IMR-90 (cell line): ENCODE measurements around the gene ARVCF. TPM values are rescaled to one million over a fixed set of nuclear protein-coding genes. Genes with fewer than 3 reads are reported as not detected.

Experiments
- ATAC-seq: fragments of 200-7000 bp; cut with Tn5 transposase; 2 replicates; pipeline ENCODE4 v1.9.1; 2020; ENCODE audit warnings: low read depth, mild to moderate bottlenecking, moderate library complexity
- BruUV-seq: library from RNA; stranded (reverse); fragments of 400-500 nt; replicated peaks from 2 replicates; lab custom pipeline; 2021; lab: Mats Ljungman, UMichigan
- CTCF ChIA-PET: fragments of 300-600 bp; formaldehyde crosslinking; extraction: SDS; loops from one replicate; lab custom pipeline; 2021; ENCODE audit warnings: antibody characterized with exemption; lab: Yijun Ruan, JAX
- POLR2A ChIA-PET: fragments of 300-600 bp; sonication (Branson Sonifier 250); formaldehyde crosslinking; loops from one replicate; lab custom pipeline; 2022; ENCODE audit warnings: antibody characterized with exemption; ENCODE audit not compliant: unreplicated experiment; lab: Charles Lee
- DNase-seq: peaks from one replicate; pipeline ENCODE4 v3.0.0; 2013
- H2AFZ ChIP-seq: replicated peaks from 2 replicates; pipeline ENCODE3; 2013; ENCODE audit warnings: low read length, mild to moderate bottlenecking; ENCODE audit not compliant: poor library complexity
- H2AK5ac ChIP-seq: 2 replicates; pipeline ENCODE4 v1.6.1; 2013; ENCODE audit warnings: low read depth, low read length, inconsistent platforms
- H2AK9ac ChIP-seq: replicated peaks from 2 replicates; pipeline ENCODE3; 2013; ENCODE audit warnings: mild to moderate bottlenecking, low read depth, low read length, moderate library complexity; ENCODE audit not compliant: poor library complexity
- H2BK120ac ChIP-seq: 2 replicates; pipeline ENCODE4 v1.6.1; 2013; ENCODE audit warnings: low read depth, low read length, inconsistent platforms
- H2BK15ac ChIP-seq: 3 replicates; pipeline ENCODE4 v1.6.1; 2013; ENCODE audit warnings: low read depth, low read length, inconsistent platforms
- H2BK20ac ChIP-seq: 2 replicates; pipeline ENCODE4 v1.6.1; 2013; ENCODE audit warnings: low read depth, mild to moderate bottlenecking, inconsistent platforms, low read length, moderate library complexity
- H2BK5ac ChIP-seq: 2 replicates; pipeline ENCODE4 v1.6.1; 2013; ENCODE audit warnings: mild to moderate bottlenecking, low read depth, low read length, inconsistent platforms; ENCODE audit not compliant: poor library complexity, severe bottlenecking
- H3K14ac ChIP-seq: replicated peaks from 2 replicates; pipeline ENCODE4 v1.6.1; 2013; ENCODE audit warnings: low read depth, low read length, inconsistent platforms
- H3K18ac ChIP-seq: 2 replicates; pipeline ENCODE4 v1.6.1; 2013; ENCODE audit warnings: low read depth, low read length, control low read depth
- H3K23ac ChIP-seq: 2 replicates; pipeline ENCODE4 v1.6.1; 2013; ENCODE audit warnings: low read depth, low read length, inconsistent platforms
- H3K27ac ChIP-seq: 2 replicates; pipeline ENCODE4 v1.5.1; 2013; ENCODE audit warnings: mild to moderate bottlenecking, control low read depth, low read length; ENCODE audit not compliant: insufficient read depth
- H3K27me3 ChIP-seq: 2 replicates; pipeline ENCODE4 v1.6.1; 2013; ENCODE audit warnings: low read length; ENCODE audit not compliant: control insufficient read depth, insufficient read depth
- H3K36me3 ChIP-seq: 2 replicates; pipeline ENCODE4 v1.6.1; 2013; ENCODE audit warnings: low read length, mixed read lengths; ENCODE audit not compliant: control insufficient read depth, insufficient read depth
- H3K4ac ChIP-seq: 2 replicates; pipeline ENCODE4 v1.6.1; 2013; ENCODE audit warnings: low read depth, low read length, inconsistent platforms
- H3K4me1 ChIP-seq: 2 replicates; pipeline ENCODE4 v1.6.1; 2013; ENCODE audit warnings: low read length, mixed read lengths; ENCODE audit not compliant: control insufficient read depth, insufficient read depth
- H3K4me2 ChIP-seq: 2 replicates; pipeline ENCODE4 v1.6.1; 2013; ENCODE audit warnings: low read depth, mild to moderate bottlenecking, control low read depth, low read length, moderate library complexity
- H3K4me3 ChIP-seq: 2 replicates; pipeline ENCODE4 v1.5.1; 2013; ENCODE audit warnings: low read depth, mild to moderate bottlenecking, control low read depth, low read length, moderate library complexity; ENCODE audit not compliant: insufficient read depth
- H3K56ac ChIP-seq: 2 replicates; pipeline ENCODE4 v1.6.1; 2013; ENCODE audit warnings: low read length, inconsistent platforms; ENCODE audit not compliant: insufficient read depth; ENCODE audit errors: extremely low read depth
- H3K79me1 ChIP-seq, 2 experiments: 2 replicates each; pipeline ENCODE4 v1.6.1; 2013; ENCODE audit warnings: low read length in 2 of 2, inconsistent platforms in 1 of 2, low read depth in 1 of 2
- H3K9ac ChIP-seq: 2 replicates; pipeline ENCODE4 v1.6.1; 2013; ENCODE audit warnings: low read depth, low read length, control low read depth
- H3K9me1 ChIP-seq: 2 replicates; pipeline ENCODE4 v1.6.1; 2013; ENCODE audit warnings: low read length, inconsistent platforms; ENCODE audit not compliant: insufficient read depth
- H3K9me3 ChIP-seq: 2 replicates; pipeline ENCODE4 v1.6.1; 2013; ENCODE audit warnings: low read length; ENCODE audit not compliant: control insufficient read depth, insufficient read depth
- H4K20me1 ChIP-seq: 2 replicates; pipeline ENCODE4 v1.6.1; 2013; ENCODE audit warnings: low read length, inconsistent platforms; ENCODE audit not compliant: insufficient read depth
- H4K5ac ChIP-seq: 2 replicates; pipeline ENCODE4 v1.6.1; 2013; ENCODE audit warnings: mild to moderate bottlenecking, low read depth, low read length, control low read depth
- H4K8ac ChIP-seq, 2 experiments: 2 replicates each; pipeline ENCODE4 v1.6.1; 2013; ENCODE audit warnings: low read depth in 2 of 2, low read length in 2 of 2, control low read depth in 1 of 2, inconsistent platforms in 1 of 2
- H4K91ac ChIP-seq: 2 replicates; pipeline ENCODE4 v1.6.1; 2013; ENCODE audit warnings: low read depth, low read length, inconsistent platforms; ENCODE audit not compliant: insufficient read depth
- CHD1 ChIP-seq: IDR thresholded peaks from 2 replicates; pipeline ENCODE4 v1.6.1; 2012; ENCODE audit warnings: low read depth, low read length, improper control_type of control experiment
- CTCF ChIP-seq: conservative IDR thresholded peaks from 2 replicates; pipeline ENCODE4 v1.5.1; 2012; ENCODE audit warnings: mild to moderate bottlenecking, low read depth, low read length, improper control_type of control experiment
- FOS ChIP-seq: fragments of 150-350 bp; IDR thresholded peaks from 2 replicates; pipeline ENCODE4 v1.6.1; 2016; ENCODE audit warnings: low read depth, low read length
- MXI1 ChIP-seq: IDR thresholded peaks from 2 replicates; pipeline ENCODE4 v1.6.1; 2012; ENCODE audit warnings: low read depth, mild to moderate bottlenecking, low read length, moderate library complexity, borderline replicate concordance
- POLR2A ChIP-seq: IDR thresholded peaks from 2 replicates; pipeline ENCODE4 v1.6.1; 2012; ENCODE audit warnings: mild to moderate bottlenecking, low read depth, low read length
- RAD21 ChIP-seq: IDR thresholded peaks from 2 replicates; pipeline ENCODE4 v1.6.1; 2012; ENCODE audit warnings: low read length, improper control_type of control experiment
- RCOR1 ChIP-seq: IDR thresholded peaks from 2 replicates; pipeline ENCODE4 v1.6.1; 2012; ENCODE audit warnings: mild to moderate bottlenecking, low read length, improper control_type of control experiment; ENCODE audit not compliant: insufficient replicate concordance
- USF2 ChIP-seq: fragments of 150-350 bp; IDR thresholded peaks from 2 replicates; pipeline ENCODE4 v1.6.1; 2017; ENCODE audit warnings: mild to moderate bottlenecking, antibody characterized with exemption, low read length, low read depth
- WGBS, 2 experiments: methylation state at CpG; one replicate each; pipeline versions ENCODE4 v1.1.5 to v1.1.7; 2013; ENCODE audit warnings: missing lambda C conversion rate in 2 of 2; ENCODE audit not compliant: insufficient read length in 1 of 2; ENCODE audit errors: extremely low coverage in 2 of 2; 5-methylcytosine and 5-hydroxymethylcytosine counted together
- dilution Hi-C: fragments of 300-500 bp; cut with HindIII; formaldehyde crosslinking; loops from one replicate; pipeline ENCODE4 v1.14.3; 2018; ENCODE audit warnings: low sequenced_read_pairs; ENCODE audit not compliant: unreplicated experiment
- in situ Hi-C: fragments of 300-500 bp; cut with MboI; formaldehyde crosslinking; loops from 3 replicates; pipeline ENCODE4 v1.14.3; 2019; ENCODE audit warnings: low sequenced_read_pairs, inconsistent platforms, mixed read lengths
- intact Hi-C: fragments of 100-400 bp; cut with micrococcal nuclease; formaldehyde crosslinking; loops from 2 replicates; pipeline ENCODE4 v1.10.0; 2022
- polyA plus RNA-seq, 3 experiments: library from polyadenylated mRNA; depleted of rRNA; stranded (reverse); fragments of >200 nt; gene quantifications; 2 replicates each; pipeline ENCODE4 v1.2.3, GENCODE V29; 2012; ENCODE audit warnings: low replicate concordance in 1 of 3
- total RNA-seq: library from RNA; depleted of rRNA; stranded (reverse); fragments of >200 nt; gene quantifications from 2 replicates; pipeline ENCODE4 v1.2.3, GENCODE V29; 2012

The ARVCF gene
- total and polyA plus RNA-seq, 2 of the 4 experiments (the other 2 are of a cell fraction) = 8.6 to 14.1 TPM

DNA sequence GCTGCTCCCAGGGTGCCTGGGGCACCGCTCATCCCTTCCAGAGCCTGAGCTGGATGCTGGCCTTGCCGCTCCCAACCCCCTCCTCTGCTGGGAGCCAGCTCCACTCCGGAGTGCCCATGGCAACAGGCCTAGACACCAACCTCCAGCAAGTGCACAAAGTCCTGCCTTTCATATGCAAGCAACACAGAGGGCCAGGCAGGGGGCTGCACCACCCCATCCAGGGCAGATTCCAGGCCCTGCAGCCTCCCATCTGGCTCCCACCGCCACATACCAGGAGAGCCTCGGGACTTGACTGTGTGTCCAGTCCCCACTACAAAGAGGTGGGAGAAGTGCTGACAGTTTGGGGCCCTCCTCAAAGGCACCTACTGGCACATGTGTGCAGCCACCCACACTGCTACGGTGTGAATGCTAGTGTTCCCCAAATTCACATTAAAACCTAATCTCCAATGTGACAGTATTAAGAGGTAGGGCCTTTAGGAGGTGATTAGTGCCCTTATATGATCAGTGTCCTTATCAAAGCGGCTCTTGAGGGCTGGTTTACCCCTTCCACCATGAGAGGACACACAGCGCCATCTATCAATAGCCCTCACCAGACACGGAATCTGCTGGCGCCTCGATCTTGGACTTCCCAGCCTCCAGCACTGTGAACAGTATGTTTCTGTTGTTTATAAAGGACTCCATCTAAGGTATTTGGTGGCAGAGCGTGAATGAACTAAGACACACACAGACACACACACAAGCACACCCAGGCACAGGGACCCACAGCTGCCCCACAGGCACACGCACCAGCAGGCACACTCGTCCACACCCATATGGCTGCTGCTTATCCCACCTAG lies 16.2 kb downstream of the ARVCF start:
- no peak overlapping the region for H3K4ac ChIP-seq
- peaks cover 2% of the 10 kb centered on the region; the same call in 1 of the 2 replicates for H3K27me3 ChIP-seq
- DNase-seq (no peak), ATAC-seq (no peak)
- CTCF ChIA-PET = no interaction called here
- H2BK15ac ChIP-seq = no peak overlapping the region
- H3K36me3 ChIP-seq = no peaks in the 10 kb centered on the region
- no peak overlapping the region for H2AK5ac ChIP-seq
- H3K9me1 ChIP-seq = no peaks in the 10 kb centered on the region
- no peaks in the 10 kb centered on the region for H3K79me1 ChIP-seq
- BruUV-seq = no TSS peak
- H3K56ac ChIP-seq = no peak overlapping the region
- H4K20me1 ChIP-seq = no peaks in the 10 kb centered on the region
- in situ Hi-C loops = no loop called here
- H3K4me1 ChIP-seq = peaks cover 14% of the 10 kb centered on the region
- no peak overlapping the region for H3K4me3 ChIP-seq
- no peak for TF ChIP-seq FOS
- TF ChIP-seq CTCF = no peak
- no peak for TF ChIP-seq RCOR1
- TF ChIP-seq USF2 = no peak
- no peak for TF ChIP-seq MXI1
- TF ChIP-seq RAD21 = no peak
- no peak for TF ChIP-seq CHD1
- TF ChIP-seq POLR2A = no peak
- intact Hi-C loops = no loop called here
- H2BK20ac ChIP-seq = no peak overlapping the region
- H3K18ac ChIP-seq = no peak overlapping the region
- H4K91ac ChIP-seq = no peak overlapping the region
- 86% methylated on average over 1 of the region's 14 CpGs; no CpG with 5 or more reads in 1 of the 2 experiments for WGBS, 2 experiments
- H3K14ac ChIP-seq = no peak overlapping the region
- H3K27ac ChIP-seq = no peak overlapping the region
- H4K8ac ChIP-seq = no peak overlapping the region
- H4K5ac ChIP-seq = no peak overlapping the region
- H3K23ac ChIP-seq = no peak overlapping the region
- peaks cover 1% of the 10 kb centered on the region; the same call in 1 of the 2 replicates for H3K9me3 ChIP-seq
- H2BK5ac ChIP-seq = no peak overlapping the region
- no peak overlapping the region for H3K4me2 ChIP-seq
- H2BK120ac ChIP-seq = no peak overlapping the region
- POLR2A ChIA-PET = no interaction called here
- dilution Hi-C loops = no loop called here
- no peak overlapping the region for H2AK9ac ChIP-seq
- H2AFZ ChIP-seq = no peak overlapping the region
- no peak overlapping the region for H3K9ac ChIP-seq
